ENCODE data around the gene ZSWIM1. TPM values are rescaled to one million over a fixed set of nuclear protein-coding genes. Genes with fewer than 3 reads are reported as not detected.

The ZSWIM1 gene
- total and polyA plus RNA-seq, 10 of the 15 experiments (the other 5 are each of a cell fraction or from before 2014, with no cell fraction given) = 2.4 to 16.0 (median 9.8) TPM

DNA sequence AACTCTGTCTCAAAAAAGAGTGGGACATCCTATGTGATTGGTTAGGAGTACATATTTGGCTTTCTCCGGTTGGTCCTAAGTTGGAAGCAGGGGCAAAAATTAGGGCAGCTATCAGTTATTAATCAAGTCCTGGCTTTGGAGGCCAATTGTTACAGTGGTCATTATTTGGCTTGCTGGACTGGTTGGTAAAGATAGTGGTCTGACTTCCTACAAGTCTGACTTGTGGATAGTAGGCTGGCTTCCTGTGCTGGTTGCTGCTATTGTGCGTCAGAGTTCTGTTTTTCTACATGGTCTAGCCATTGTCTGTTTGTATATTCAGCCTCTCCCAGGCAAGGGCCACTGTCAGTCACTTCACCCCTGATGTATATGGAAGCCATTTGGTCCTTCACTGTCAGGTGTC is 30.8 kb upstream of the ZSWIM1 start (continued):
- TF ChIP-seq GABPA (IDR thresholded peaks at IDR 0.05; ENCODE audit: low read depth) = no peak

DNA sequence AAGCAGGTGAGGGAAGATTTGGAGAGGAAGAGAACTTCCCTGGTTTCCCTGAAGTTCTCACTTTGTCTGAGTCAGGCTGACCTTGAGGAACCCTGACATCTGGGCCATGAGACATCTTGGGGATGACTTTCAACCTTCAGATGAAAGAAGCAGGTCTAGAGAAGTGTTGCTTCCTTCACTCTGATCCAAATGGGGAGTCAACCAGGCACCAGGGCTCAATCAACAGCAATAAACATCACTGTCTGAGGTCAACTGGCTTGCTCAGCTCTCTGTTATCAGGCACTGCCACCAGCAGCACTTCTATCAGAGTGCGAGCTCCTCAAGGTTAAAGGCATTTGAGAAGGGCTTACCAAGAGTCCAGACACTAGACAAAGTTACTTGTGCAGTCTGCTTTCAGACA is 30.1 kb upstream of the ZSWIM1 start:
- Histone ChIP-seq H3K79me2 (ENCODE audit: control insufficient read depth, insufficient read depth, low read length) (peaks cover 6% of the 10 kb centered on the region), H3K4me3 (no peak overlapping the region), H3K4me1 (ENCODE audit: control insufficient read depth, insufficient read depth, low read length) (peaks cover 2% of the 10 kb centered on the region), H3K9ac (ENCODE audit: control insufficient read depth, insufficient read depth, low read length) (no peak overlapping the region), H3K27ac (ENCODE audit: control insufficient read depth, insufficient read depth) (no peak overlapping the region), H3K36me3 (ENCODE audit: control insufficient read depth in 2 of 2, insufficient read depth in 2 of 2, low read length in 1 of 2) (no peaks in the 10 kb centered on the region), H2AFZ (ENCODE audit: control insufficient read depth, low read depth, low read length) (no peak overlapping the region), H3K9me3 (replicated peaks; ENCODE audit: control insufficient read depth, insufficient read depth, low read length) (no peaks in the 10 kb centered on the region), H3K4me2 (ENCODE audit: control insufficient read depth, insufficient read depth) (no peak overlapping the region), H4K20me1 (ENCODE audit: control insufficient read depth, insufficient read depth) (no peaks in the 10 kb centered on the region), H3K27me3 (replicated peaks in 1 of 2; ENCODE audit: control insufficient read depth in 2 of 2, insufficient read depth in 2 of 2, low read length in 1 of 2) (no peaks in the 10 kb centered on the region)
- ChIA-PET RAD21 (ENCODE audit: unreplicated experiment) (no interaction called here), CTCF (interaction anchor here (1.7 kb wide), 1 partner anchor 52 kb away, joined by 6 read pairs; no protein-coding TSS in a partner anchor), POLR2A (interaction anchor here (1.9 to 2.4 kb wide), 2 partner anchors 9 to 38 kb away, joined by 7 to 10 read pairs; partner anchors contain the start of gene UBE2C), SMC1A (ENCODE audit: uncharacterized antibody, unreplicated experiment) (interaction anchor here (1.3 kb wide), 2 partner anchors 20 to 52 kb away, joined by 3 read pairs; no protein-coding TSS in a partner anchor)
- in situ Hi-C loops (cut with MboI) (no loop called here), intact Hi-C loops (cut with micrococcal nuclease; ENCODE audit: unreplicated experiment) (no loop called here)
- no peak for DNase-seq (ENCODE audit: low read depth, low spot score)
- no peak for FAIRE-seq
- BruUV-seq (replicated peaks) = no TSS peak
- no peak for ATAC-seq
- WGBS (ENCODE audit: insufficient coverage, insufficient replicate concordance, low lambda C conversion rate, missing lambda C conversion rate) = 100% methylated on average over 1 of the region's 1 CpG
- TF ChIP-seq BHLHE40 (IDR thresholded peaks at IDR 0.05; ENCODE audit: borderline replicate concordance in 1 of 2, low read depth in 2 of 2, low read length in 1 of 2) = no peak

DNA sequence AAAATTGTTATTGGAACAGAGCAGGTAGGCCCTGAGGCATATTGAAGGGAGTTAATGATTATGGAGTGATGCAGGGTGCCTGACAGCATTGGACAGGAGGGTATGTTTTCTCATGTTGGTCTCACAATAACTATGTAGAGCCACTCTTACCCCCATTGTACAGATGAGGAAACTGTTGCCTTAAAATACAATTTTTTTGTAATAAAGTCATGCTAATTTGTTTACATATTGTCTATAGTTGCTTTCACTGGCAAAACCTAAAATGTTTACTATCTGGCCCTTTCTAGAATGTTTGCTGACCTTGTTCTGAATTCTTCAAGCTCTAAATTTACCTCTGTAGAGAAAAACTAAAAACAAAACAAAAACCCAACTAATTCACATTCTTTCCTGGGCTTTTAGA is 29.5 kb upstream of the ZSWIM1 start:
- in situ Hi-C loops (cut with MboI) = no loop called here
- no peak for ATAC-seq
- no peak for TF ChIP-seq PML (IDR thresholded peaks at IDR 0.05; ENCODE audit: low read length)
- TF ChIP-seq, protein P1, sequence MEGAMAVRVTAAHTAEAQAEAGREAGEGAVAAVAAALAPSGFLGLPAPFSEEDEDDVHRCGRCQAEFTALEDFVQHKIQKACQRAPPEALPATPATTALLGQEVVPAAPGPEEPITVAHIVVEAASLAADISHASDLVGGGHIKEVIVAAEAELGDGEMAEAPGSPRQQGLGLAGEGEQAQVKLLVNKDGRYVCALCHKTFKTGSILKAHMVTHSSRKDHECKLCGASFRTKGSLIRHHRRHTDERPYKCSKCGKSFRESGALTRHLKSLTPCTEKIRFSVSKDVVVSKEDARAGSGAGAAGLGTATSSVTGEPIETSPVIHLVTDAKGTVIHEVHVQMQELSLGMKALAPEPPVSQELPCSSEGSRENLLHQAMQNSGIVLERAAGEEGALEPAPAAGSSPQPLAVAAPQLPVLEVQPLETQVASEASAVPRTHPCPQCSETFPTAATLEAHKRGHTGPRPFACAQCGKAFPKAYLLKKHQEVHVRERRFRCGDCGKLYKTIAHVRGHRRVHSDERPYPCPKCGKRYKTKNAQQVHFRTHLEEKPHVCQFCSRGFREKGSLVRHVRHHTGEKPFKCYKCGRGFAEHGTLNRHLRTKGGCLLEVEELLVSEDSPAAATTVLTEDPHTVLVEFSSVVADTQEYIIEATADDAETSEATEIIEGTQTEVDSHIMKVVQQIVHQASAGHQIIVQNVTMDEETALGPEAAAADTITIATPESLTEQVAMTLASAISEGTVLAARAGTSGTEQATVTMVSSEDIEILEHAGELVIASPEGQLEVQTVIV (IDR thresholded peaks at IDR 0.05; ENCODE audit: borderline replicate concordance, partially characterized antibody) = no peak
- TF ChIP-seq, protein P2, sequence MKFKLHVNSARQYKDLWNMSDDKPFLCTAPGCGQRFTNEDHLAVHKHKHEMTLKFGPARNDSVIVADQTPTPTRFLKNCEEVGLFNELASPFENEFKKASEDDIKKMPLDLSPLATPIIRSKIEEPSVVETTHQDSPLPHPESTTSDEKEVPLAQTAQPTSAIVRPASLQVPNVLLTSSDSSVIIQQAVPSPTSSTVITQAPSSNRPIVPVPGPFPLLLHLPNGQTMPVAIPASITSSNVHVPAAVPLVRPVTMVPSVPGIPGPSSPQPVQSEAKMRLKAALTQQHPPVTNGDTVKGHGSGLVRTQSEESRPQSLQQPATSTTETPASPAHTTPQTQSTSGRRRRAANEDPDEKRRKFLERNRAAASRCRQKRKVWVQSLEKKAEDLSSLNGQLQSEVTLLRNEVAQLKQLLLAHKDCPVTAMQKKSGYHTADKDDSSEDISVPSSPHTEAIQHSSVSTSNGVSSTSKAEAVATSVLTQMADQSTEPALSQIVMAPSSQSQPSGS (IDR thresholded peaks at IDR 0.05; ENCODE audit: low read length) = no peak
- no peak for TF ChIP-seq ASH2L (IDR thresholded peaks at IDR 0.05; ENCODE audit: borderline replicate concordance, low read depth)
- no peak for TF ChIP-seq SIX5 (IDR thresholded peaks at IDR 0.05; ENCODE audit: low read depth, low read length, severe bottlenecking)
- TF ChIP-seq TCF7 (IDR thresholded peaks at IDR 0.05; ENCODE audit: borderline replicate concordance) = no peak
- no peak for TF ChIP-seq FOXM1 (IDR thresholded peaks at IDR 0.05; ENCODE audit: low read depth, low read length)
- TF ChIP-seq, protein P3, sequence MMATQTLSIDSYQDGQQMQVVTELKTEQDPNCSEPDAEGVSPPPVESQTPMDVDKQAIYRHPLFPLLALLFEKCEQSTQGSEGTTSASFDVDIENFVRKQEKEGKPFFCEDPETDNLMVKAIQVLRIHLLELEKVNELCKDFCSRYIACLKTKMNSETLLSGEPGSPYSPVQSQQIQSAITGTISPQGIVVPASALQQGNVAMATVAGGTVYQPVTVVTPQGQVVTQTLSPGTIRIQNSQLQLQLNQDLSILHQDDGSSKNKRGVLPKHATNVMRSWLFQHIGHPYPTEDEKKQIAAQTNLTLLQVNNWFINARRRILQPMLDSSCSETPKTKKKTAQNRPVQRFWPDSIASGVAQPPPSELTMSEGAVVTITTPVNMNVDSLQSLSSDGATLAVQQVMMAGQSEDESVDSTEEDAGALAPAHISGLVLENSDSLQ (IDR thresholded peaks at IDR 0.05) = no peak
- TF ChIP-seq BACH1 (IDR thresholded peaks at IDR 0.05; ENCODE audit: borderline replicate concordance) = no peak

More for the DNA sequence above, 29.5 kb upstream of the ZSWIM1 start:
- SMC1A ChIA-PET (ENCODE audit: uncharacterized antibody, unreplicated experiment) = interaction anchor here (1.0 to 1.3 kb wide), 2 partner anchors 39 to 53 kb away, joined by 3 read pairs; no protein-coding TSS in a partner anchor
- RAD21 ChIA-PET (ENCODE audit: unreplicated experiment) = no interaction called here
- FAIRE-seq (no peak), DNase-seq (ENCODE audit: low read depth, low spot score) (no peak)
- POLR2A ChIA-PET = interaction anchor here (1.2 to 2.4 kb wide), 3 partner anchors 9 to 38 kb away, joined by 4 to 10 read pairs (median 7); partner anchors contain the start of gene UBE2C
- no peak overlapping the region for H3K9ac ChIP-seq (ENCODE audit: control insufficient read depth, insufficient read depth, low read length)
- H3K27me3 ChIP-seq (replicated peaks in 1 of 2; ENCODE audit: control insufficient read depth in 2 of 2, insufficient read depth in 2 of 2, low read length in 1 of 2) = no peaks in the 10 kb centered on the region
- peaks cover 6% of the 10 kb centered on the region for H3K4me1 ChIP-seq (ENCODE audit: control insufficient read depth, insufficient read depth, low read length)
- no TSS peak for BruUV-seq (replicated peaks)
- no peak overlapping the region for H2AFZ ChIP-seq (ENCODE audit: control insufficient read depth, low read depth, low read length)
- H4K20me1 ChIP-seq (ENCODE audit: control insufficient read depth, insufficient read depth) = no peaks in the 10 kb centered on the region
- H3K9me3 ChIP-seq (replicated peaks; ENCODE audit: control insufficient read depth, insufficient read depth, low read length) = no peaks in the 10 kb centered on the region
- H3K27ac ChIP-seq (ENCODE audit: control insufficient read depth, insufficient read depth) = no peak overlapping the region
- H3K36me3 ChIP-seq (ENCODE audit: control insufficient read depth in 2 of 2, insufficient read depth in 2 of 2, low read length in 1 of 2) = no peaks in the 10 kb centered on the region
- H3K4me3 ChIP-seq = no peak overlapping the region
- peaks cover 12% of the 10 kb centered on the region for H3K79me2 ChIP-seq (ENCODE audit: control insufficient read depth, insufficient read depth, low read length)
- intact Hi-C loops (cut with micrococcal nuclease; ENCODE audit: unreplicated experiment) = no loop called here
- CTCF ChIA-PET = interaction anchor here (1.2 to 1.5 kb wide), 2 partner anchors 17 to 52 kb away, joined by 4 read pairs; no protein-coding TSS in a partner anchor
- no peak overlapping the region for H3K4me2 ChIP-seq (ENCODE audit: control insufficient read depth, insufficient read depth)

All from GM12878 (cell line).